K562 (cell line): ENCODE data around the gene HMBS. TPM values are rescaled to one million over a fixed set of nuclear protein-coding genes. Genes with fewer than 3 reads are reported as not detected.

Experiments used
- EWSR1 ChIP-seq: fragments of 450-650 bp; IDR thresholded peaks from 2 replicates; pipeline ENCODE4 v1.6.1; 2018; ENCODE audit warnings: borderline replicate concordance, mild to moderate bottlenecking, low read depth, moderate library complexity; ENCODE audit not compliant: partially characterized antibody
- FOS ChIP-seq: IDR thresholded peaks from 3 replicates; pipeline ENCODE4 v1.6.1; 2011; ENCODE audit not compliant: insufficient read length; ENCODE audit errors: extremely low read depth
- JUN ChIP-seq, 2 experiments: sonication (generic) in 1 of 2; formaldehyde crosslinking in 1 of 2; IDR thresholded peaks; 2 replicates each; pipeline versions ENCODE4 v1.6.1 to v1.8.0; 2012 to 2022; ENCODE audit warnings: borderline replicate concordance in 2 of 2, mild to moderate bottlenecking in 2 of 2, improper control_type of control experiment in 1 of 2, low read depth in 1 of 2, low read length in 1 of 2, missing genetic modification reagents in 1 of 2
- KDM5B ChIP-seq: fragments of 200-600 bp; sonication (generic); IDR thresholded peaks from 2 replicates; pipeline ENCODE4 v1.6.1; 2012; ENCODE audit warnings: low read depth, mild to moderate bottlenecking, moderate library complexity, low read length, control low read depth, inconsistent platforms; ENCODE audit not compliant: insufficient replicate concordance
- NRF1 ChIP-seq, 2 experiments: fragments of 450-650 bp; IDR thresholded peaks in 1 of 2; conservative IDR thresholded peaks in 1 of 2; 2 replicates each; pipeline ENCODE4 v1.6.1; 2014; ENCODE audit warnings: mild to moderate bottlenecking in 2 of 2
- TRIM25 ChIP-seq: fragments of 450-650 bp; IDR thresholded peaks from 2 replicates; pipeline ENCODE4 v1.7.0; 2016; ENCODE audit warnings: borderline replicate concordance
- YY1 ChIP-seq, 3 experiments: IDR thresholded peaks; 2 replicates each; pipeline ENCODE4 v1.6.1; 2011; ENCODE audit warnings: low read length in 2 of 3, mild to moderate bottlenecking in 2 of 3, moderate library complexity in 2 of 3, borderline replicate concordance in 1 of 3, control low read depth in 1 of 3, low read depth in 1 of 3; ENCODE audit not compliant: insufficient read depth in 3 of 3, insufficient replicate concordance in 2 of 3, control insufficient read depth in 1 of 3, insufficient read length in 1 of 3; ENCODE audit errors: extremely low read depth in 1 of 3
- polyA plus RNA-seq, 8 experiments: library from polyadenylated mRNA; depleted of rRNA in 4 of 8; stranded (reverse) in 5 of 8; unstranded in 3 of 8; fragments of >200 nt; fragmentation: Nextera tagmentation in 2 of 8; fragmentation: Illumina TruSeq in 1 of 8; extraction: Ambion mirVana in 2 of 8; extraction: Trizol in 1 of 8; gene quantifications; 2 replicates each; pipeline versions ENCODE4 v1.2.1 to v1.2.3, GENCODE V29; 2011 to 2014; ENCODE audit warnings: inconsistent platforms in 1 of 8, missing spikeins in 1 of 8
- total RNA-seq, 7 experiments: library from RNA; depleted of rRNA in 6 of 7; stranded (reverse); fragments of >200 nt in 6 of 7; fragmentation: Illumina TruSeq in 2 of 7; extraction: Trizol in 2 of 7; gene quantifications; 2 replicates each; pipeline versions ENCODE4 v1.2.1 to v1.2.3, GENCODE V29; 2011 to 2021; ENCODE audit warnings: low replicate concordance in 1 of 7
- TF ChIP-seq, protein P1 (sequence below): fragments of 450-650 bp; formaldehyde crosslinking; IDR thresholded peaks from 2 replicates; pipeline ENCODE4 v1.4.0; 2022; ENCODE audit warnings: missing genetic modification characterization
- TF ChIP-seq, protein P2 (sequence below), 2 experiments: IDR thresholded peaks; 2 replicates each; pipeline ENCODE4 v1.6.1; 2012; ENCODE audit warnings: improper control_type of control experiment in 2 of 2, low read depth in 2 of 2, low read length in 2 of 2, borderline replicate concordance in 1 of 2
- TF ChIP-seq, protein P3 (sequence below): fragments of 450-650 bp; IDR thresholded peaks from 2 replicates; pipeline ENCODE4 v1.6.1; 2018; ENCODE audit not compliant: partially characterized antibody
- TF ChIP-seq, protein P4 (sequence below): sonication (generic); formaldehyde crosslinking; IDR thresholded peaks from 2 replicates; pipeline ENCODE4 v1.8.0; 2022; ENCODE audit warnings: missing genetic modification reagents, mild to moderate bottlenecking, moderate library complexity, borderline replicate concordance

The HMBS gene
- total and polyA plus RNA-seq, 9 of the 15 experiments (the other 6 are each of a cell fraction or from before 2014, with no cell fraction given) = 56.9 to 385 (median 286) TPM

GRCh38 chr11:119067371-119068222 is 17.1 kb upstream of the HMBS start, which contains the start of gene VPS11 (continued):
- TF ChIP-seq, protein P1, sequence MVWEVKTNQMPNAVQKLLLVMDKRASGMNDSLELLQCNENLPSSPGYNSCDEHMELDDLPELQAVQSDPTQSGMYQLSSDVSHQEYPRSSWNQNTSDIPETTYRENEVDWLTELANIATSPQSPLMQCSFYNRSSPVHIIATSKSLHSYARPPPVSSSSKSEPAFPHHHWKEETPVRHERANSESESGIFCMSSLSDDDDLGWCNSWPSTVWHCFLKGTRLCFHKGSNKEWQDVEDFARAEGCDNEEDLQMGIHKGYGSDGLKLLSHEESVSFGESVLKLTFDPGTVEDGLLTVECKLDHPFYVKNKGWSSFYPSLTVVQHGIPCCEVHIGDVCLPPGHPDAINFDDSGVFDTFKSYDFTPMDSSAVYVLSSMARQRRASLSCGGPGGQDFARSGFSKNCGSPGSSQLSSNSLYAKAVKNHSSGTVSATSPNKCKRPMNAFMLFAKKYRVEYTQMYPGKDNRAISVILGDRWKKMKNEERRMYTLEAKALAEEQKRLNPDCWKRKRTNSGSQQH (CRISPR knock-in tag) = no peak
- TF ChIP-seq KDM5B (peak; percentile 54), JUN (IDR thresholded peaks at IDR 0.05; ENCODE audit: borderline replicate concordance, low read depth, low read length) (peak; percentile 52; the same call in 1 of the 2 replicates), JUN (CRISPR knock-in tag; IDR thresholded peaks at IDR 0.05; ENCODE audit: borderline replicate concordance) (no peak), EWSR1 (no peak), FOS (peak; percentile 87), NRF1 (conservative IDR thresholded peaks at IDR 0.05 in 1 of 2, IDR thresholded peaks at IDR 0.05 in 1 of 2) (peak; percentile 71 to 77; a peak in 3 of 4 replicates), TRIM25 (no peak), YY1 (IDR thresholded peaks at IDR 0.05; ENCODE audit: borderline replicate concordance in 1 of 3, control insufficient read depth in 1 of 3, extremely low read depth in 1 of 3, insufficient read depth in 3 of 3, insufficient read length in 1 of 3, insufficient replicate concordance in 2 of 3, low read depth in 1 of 3, low read length in 2 of 3) (peak; percentile 87 to 99 (median 97))
- TF ChIP-seq, protein P2, sequence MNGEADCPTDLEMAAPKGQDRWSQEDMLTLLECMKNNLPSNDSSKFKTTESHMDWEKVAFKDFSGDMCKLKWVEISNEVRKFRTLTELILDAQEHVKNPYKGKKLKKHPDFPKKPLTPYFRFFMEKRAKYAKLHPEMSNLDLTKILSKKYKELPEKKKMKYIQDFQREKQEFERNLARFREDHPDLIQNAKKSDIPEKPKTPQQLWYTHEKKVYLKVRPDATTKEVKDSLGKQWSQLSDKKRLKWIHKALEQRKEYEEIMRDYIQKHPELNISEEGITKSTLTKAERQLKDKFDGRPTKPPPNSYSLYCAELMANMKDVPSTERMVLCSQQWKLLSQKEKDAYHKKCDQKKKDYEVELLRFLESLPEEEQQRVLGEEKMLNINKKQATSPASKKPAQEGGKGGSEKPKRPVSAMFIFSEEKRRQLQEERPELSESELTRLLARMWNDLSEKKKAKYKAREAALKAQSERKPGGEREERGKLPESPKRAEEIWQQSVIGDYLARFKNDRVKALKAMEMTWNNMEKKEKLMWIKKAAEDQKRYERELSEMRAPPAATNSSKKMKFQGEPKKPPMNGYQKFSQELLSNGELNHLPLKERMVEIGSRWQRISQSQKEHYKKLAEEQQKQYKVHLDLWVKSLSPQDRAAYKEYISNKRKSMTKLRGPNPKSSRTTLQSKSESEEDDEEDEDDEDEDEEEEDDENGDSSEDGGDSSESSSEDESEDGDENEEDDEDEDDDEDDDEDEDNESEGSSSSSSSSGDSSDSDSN (IDR thresholded peaks at IDR 0.05; ENCODE audit: borderline replicate concordance in 1 of 2, low read depth in 2 of 2, low read length in 2 of 2) = no peak
- TF ChIP-seq, protein P3, sequence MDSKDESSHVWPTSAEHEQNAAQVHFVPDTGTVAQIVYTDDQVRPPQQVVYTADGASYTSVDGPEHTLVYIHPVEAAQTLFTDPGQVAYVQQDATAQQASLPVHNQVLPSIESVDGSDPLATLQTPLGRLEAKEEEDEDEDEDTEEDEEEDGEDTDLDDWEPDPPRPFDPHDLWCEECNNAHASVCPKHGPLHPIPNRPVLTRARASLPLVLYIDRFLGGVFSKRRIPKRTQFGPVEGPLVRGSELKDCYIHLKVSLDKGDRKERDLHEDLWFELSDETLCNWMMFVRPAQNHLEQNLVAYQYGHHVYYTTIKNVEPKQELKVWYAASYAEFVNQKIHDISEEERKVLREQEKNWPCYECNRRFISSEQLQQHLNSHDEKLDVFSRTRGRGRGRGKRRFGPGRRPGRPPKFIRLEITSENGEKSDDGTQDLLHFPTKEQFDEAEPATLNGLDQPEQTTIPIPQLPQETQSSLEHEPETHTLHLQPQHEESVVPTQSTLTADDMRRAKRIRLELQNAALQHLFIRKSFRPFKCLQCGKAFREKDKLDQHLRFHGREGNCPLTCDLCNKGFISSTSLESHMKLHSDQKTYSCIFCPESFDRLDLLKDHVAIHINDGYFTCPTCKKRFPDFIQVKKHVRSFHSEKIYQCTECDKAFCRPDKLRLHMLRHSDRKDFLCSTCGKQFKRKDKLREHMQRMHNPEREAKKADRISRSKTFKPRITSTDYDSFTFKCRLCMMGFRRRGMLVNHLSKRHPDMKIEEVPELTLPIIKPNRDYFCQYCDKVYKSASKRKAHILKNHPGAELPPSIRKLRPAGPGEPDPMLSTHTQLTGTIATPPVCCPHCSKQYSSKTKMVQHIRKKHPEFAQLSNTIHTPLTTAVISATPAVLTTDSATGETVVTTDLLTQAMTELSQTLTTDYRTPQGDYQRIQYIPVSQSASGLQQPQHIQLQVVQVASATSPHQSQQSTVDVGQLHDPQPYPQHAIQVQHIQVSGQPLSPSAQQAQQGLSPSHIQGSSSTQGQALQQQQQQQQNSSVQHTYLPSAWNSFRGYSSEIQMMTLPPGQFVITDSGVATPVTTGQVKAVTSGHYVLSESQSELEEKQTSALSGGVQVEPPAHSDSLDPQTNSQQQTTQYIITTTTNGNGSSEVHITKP = peak; percentile 43
- TF ChIP-seq, protein P4, sequence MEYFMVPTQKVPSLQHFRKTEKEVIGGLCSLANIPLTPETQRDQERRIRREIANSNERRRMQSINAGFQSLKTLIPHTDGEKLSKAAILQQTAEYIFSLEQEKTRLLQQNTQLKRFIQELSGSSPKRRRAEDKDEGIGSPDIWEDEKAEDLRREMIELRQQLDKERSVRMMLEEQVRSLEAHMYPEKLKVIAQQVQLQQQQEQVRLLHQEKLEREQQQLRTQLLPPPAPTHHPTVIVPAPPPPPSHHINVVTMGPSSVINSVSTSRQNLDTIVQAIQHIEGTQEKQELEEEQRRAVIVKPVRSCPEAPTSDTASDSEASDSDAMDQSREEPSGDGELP (CRISPR knock-in tag) = peak; percentile 83
